ENCODE measurements around the gene ARL15. TPM values are rescaled to one million over a fixed set of nuclear protein-coding genes. Genes with fewer than 3 reads are reported as not detected.

Gene ARL15
- polyA plus RNA-seq, 1 of the 3 experiments (the other 2 are of a cell fraction) = 6.4 TPM

- no peak overlapping the region for H2AFZ ChIP-seq (ENCODE audit: low read depth)
- H3K4me3 ChIP-seq (ENCODE audit: low read depth in 2 of 2, low read length in 1 of 2) = no peak overlapping the region
- H3K79me2 ChIP-seq (ENCODE audit: insufficient read depth) = peaks cover 21% of the 10 kb centered on the region
- H3K27ac ChIP-seq (ENCODE audit: low read depth in 2 of 2, low read length in 1 of 2) = no peak overlapping the region
- WGBS (ENCODE audit: low lambda C conversion rate) = 97% methylated on average over 5 of the region's 5 CpGs
- peaks cover 0 to 8% of the 10 kb centered on the region in 2 experiments; a peak in 1 of 4 replicates for H3K4me1 ChIP-seq (ENCODE audit: control insufficient read depth in 1 of 2, insufficient read depth in 2 of 2, low read depth in 1 of 2, low read length in 1 of 2)
- no peak overlapping the region for H3K9ac ChIP-seq
- ChIA-PET POLR2A (no interaction called here), CTCF (interaction anchor here (0.6 kb wide), 1 partner anchor 55 kb away, joined by 3 read pairs; no protein-coding TSS in a partner anchor)
- H3K9me2 ChIP-seq = no peaks in the 10 kb centered on the region
- no peak for DNase-seq
- H3K36me3 ChIP-seq (replicated peaks in 1 of 2; ENCODE audit: control insufficient read depth in 1 of 2, insufficient read depth in 2 of 2, low read length in 1 of 2) = peaks cover 0 to 4% of the 10 kb centered on the region in 2 experiments
- no peak for TF ChIP-seq EZH2phosphoT487 (IDR thresholded peaks at IDR 0.05; ENCODE audit: borderline replicate concordance, low read depth)
- no peaks in the 10 kb centered on the region for H4K20me1 ChIP-seq (ENCODE audit: insufficient read depth)
- H3K27me3 ChIP-seq (ENCODE audit: insufficient read depth) = no peaks in the 10 kb centered on the region
- H3F3A ChIP-seq (replicated peaks; ENCODE audit: insufficient read depth) = no peaks in the 10 kb centered on the region
- H3K9me3 ChIP-seq = no peaks in the 10 kb centered on the region
- H3K4me2 ChIP-seq = no peak overlapping the region
Observed at GRCh38 chr5:54298947-54299346, 11.4 kb downstream of the ARL15 start.

- H3K9me3 ChIP-seq = no peaks in the 10 kb centered on the region
- H3K4me3 ChIP-seq (ENCODE audit: low read depth in 2 of 2, low read length in 1 of 2) = no peak overlapping the region
- peaks cover 0 to 8% of the 10 kb centered on the region in 2 experiments; a peak in 1 of 4 replicates for H3K4me1 ChIP-seq (ENCODE audit: control insufficient read depth in 1 of 2, insufficient read depth in 2 of 2, low read depth in 1 of 2, low read length in 1 of 2)
- H3F3A ChIP-seq (replicated peaks; ENCODE audit: insufficient read depth) = no peaks in the 10 kb centered on the region
- CTCF ChIA-PET = no interaction called here
- H3K9me2 ChIP-seq = no peaks in the 10 kb centered on the region
- no peak overlapping the region for H3K4me2 ChIP-seq
- no peak overlapping the region for H3K27ac ChIP-seq (ENCODE audit: low read depth in 2 of 2, low read length in 1 of 2)
- no peaks in the 10 kb centered on the region for H4K20me1 ChIP-seq (ENCODE audit: insufficient read depth)
- peaks cover 25% of the 10 kb centered on the region for H3K79me2 ChIP-seq (ENCODE audit: insufficient read depth)
- POLR2A ChIA-PET = no interaction called here
- WGBS (ENCODE audit: low lambda C conversion rate) = 83% methylated on average over 2 of the region's 2 CpGs
- H3K27me3 ChIP-seq (ENCODE audit: insufficient read depth) = no peaks in the 10 kb centered on the region
- no peak overlapping the region for H2AFZ ChIP-seq (ENCODE audit: low read depth)
- H3K9ac ChIP-seq = no peak overlapping the region
- DNase-seq = no peak
- TF ChIP-seq USF1 (IDR thresholded peaks at IDR 0.05; ENCODE audit: borderline replicate concordance, low read depth) (no peak), JUND (IDR thresholded peaks at IDR 0.05) (no peak), FOXM1 (IDR thresholded peaks at IDR 0.05; ENCODE audit: low read depth) (no peak), SMC3 (IDR thresholded peaks at IDR 0.05; ENCODE audit: low read depth, low read length) (no peak), RXRA (IDR thresholded peaks at IDR 0.05; ENCODE audit: borderline replicate concordance, low read depth) (no peak), SIN3A (IDR thresholded peaks at IDR 0.05; ENCODE audit: borderline replicate concordance, low read depth, low read length) (no peak), YY1 (IDR thresholded peaks at IDR 0.05; ENCODE audit: low read depth) (no peak), CTCF (IDR thresholded peaks at IDR 0.05) (no peak), ZBTB33 (IDR thresholded peaks at IDR 0.05; ENCODE audit: borderline replicate concordance, low read depth) (no peak), FOSL2 (IDR thresholded peaks at IDR 0.05; ENCODE audit: borderline replicate concordance, low read depth) (no peak), REST (IDR thresholded peaks at IDR 0.05; ENCODE audit: low read depth, low read length) (no peak), IRF3 (IDR thresholded peaks at IDR 0.05; ENCODE audit: low read depth, low read length) (no peak), FOXJ3 (CRISPR knock-in tag; IDR thresholded peaks at IDR 0.05) (no peak), USF2 (IDR thresholded peaks at IDR 0.05; ENCODE audit: borderline replicate concordance, low read depth, low read length) (no peak)
- peaks cover 0 to 4% of the 10 kb centered on the region in 2 experiments for H3K36me3 ChIP-seq (replicated peaks in 1 of 2; ENCODE audit: control insufficient read depth in 1 of 2, insufficient read depth in 2 of 2, low read length in 1 of 2)
Observed at GRCh38 chr5:54296386-54296785, 14.0 kb downstream of the ARL15 start.

Data from SK-N-SH (cell line).